IMR-90 (cell line): ENCODE measurements around the gene FRMD4B. TPM values are rescaled to one million over a fixed set of nuclear protein-coding genes. Genes with fewer than 3 reads are reported as not detected.

Source experiments
- ATAC-seq: fragments of 200-7000 bp; cut with Tn5 transposase; 2 replicates; pipeline ENCODE4 v1.9.1; 2020; ENCODE audit warnings: low read depth, mild to moderate bottlenecking, moderate library complexity
- BruUV-seq: library from RNA; stranded (reverse); fragments of 400-500 nt; replicated peaks from 2 replicates; lab custom pipeline; 2021; lab: Mats Ljungman, UMichigan
- CTCF ChIA-PET: fragments of 300-600 bp; formaldehyde crosslinking; extraction: SDS; loops from one replicate; lab custom pipeline; 2021; ENCODE audit warnings: antibody characterized with exemption; lab: Yijun Ruan, JAX
- POLR2A ChIA-PET: fragments of 300-600 bp; sonication (Branson Sonifier 250); formaldehyde crosslinking; loops from one replicate; lab custom pipeline; 2022; ENCODE audit warnings: antibody characterized with exemption; ENCODE audit not compliant: unreplicated experiment; lab: Charles Lee
- DNase-seq: peaks from one replicate; pipeline ENCODE4 v3.0.0; 2013
- H2AFZ ChIP-seq: replicated peaks from 2 replicates; pipeline ENCODE3; 2013; ENCODE audit warnings: low read length, mild to moderate bottlenecking; ENCODE audit not compliant: poor library complexity
- H2AK5ac ChIP-seq: 2 replicates; pipeline ENCODE4 v1.6.1; 2013; ENCODE audit warnings: low read depth, low read length, inconsistent platforms
- H2AK9ac ChIP-seq: replicated peaks from 2 replicates; pipeline ENCODE3; 2013; ENCODE audit warnings: mild to moderate bottlenecking, low read depth, low read length, moderate library complexity; ENCODE audit not compliant: poor library complexity
- H2BK120ac ChIP-seq: 2 replicates; pipeline ENCODE4 v1.6.1; 2013; ENCODE audit warnings: low read depth, low read length, inconsistent platforms
- H2BK15ac ChIP-seq: 3 replicates; pipeline ENCODE4 v1.6.1; 2013; ENCODE audit warnings: low read depth, low read length, inconsistent platforms
- H2BK20ac ChIP-seq: 2 replicates; pipeline ENCODE4 v1.6.1; 2013; ENCODE audit warnings: low read depth, mild to moderate bottlenecking, inconsistent platforms, low read length, moderate library complexity
- H2BK5ac ChIP-seq: 2 replicates; pipeline ENCODE4 v1.6.1; 2013; ENCODE audit warnings: mild to moderate bottlenecking, low read depth, low read length, inconsistent platforms; ENCODE audit not compliant: poor library complexity, severe bottlenecking
- H3K14ac ChIP-seq: replicated peaks from 2 replicates; pipeline ENCODE4 v1.6.1; 2013; ENCODE audit warnings: low read depth, low read length, inconsistent platforms
- H3K18ac ChIP-seq: 2 replicates; pipeline ENCODE4 v1.6.1; 2013; ENCODE audit warnings: low read depth, low read length, control low read depth
- H3K23ac ChIP-seq: 2 replicates; pipeline ENCODE4 v1.6.1; 2013; ENCODE audit warnings: low read depth, low read length, inconsistent platforms
- H3K27ac ChIP-seq: 2 replicates; pipeline ENCODE4 v1.5.1; 2013; ENCODE audit warnings: mild to moderate bottlenecking, control low read depth, low read length; ENCODE audit not compliant: insufficient read depth
- H3K27me3 ChIP-seq: 2 replicates; pipeline ENCODE4 v1.6.1; 2013; ENCODE audit warnings: low read length; ENCODE audit not compliant: control insufficient read depth, insufficient read depth
- H3K36me3 ChIP-seq: 2 replicates; pipeline ENCODE4 v1.6.1; 2013; ENCODE audit warnings: low read length, mixed read lengths; ENCODE audit not compliant: control insufficient read depth, insufficient read depth
- H3K4ac ChIP-seq: 2 replicates; pipeline ENCODE4 v1.6.1; 2013; ENCODE audit warnings: low read depth, low read length, inconsistent platforms
- H3K4me1 ChIP-seq: 2 replicates; pipeline ENCODE4 v1.6.1; 2013; ENCODE audit warnings: low read length, mixed read lengths; ENCODE audit not compliant: control insufficient read depth, insufficient read depth
- H3K4me2 ChIP-seq: 2 replicates; pipeline ENCODE4 v1.6.1; 2013; ENCODE audit warnings: low read depth, mild to moderate bottlenecking, control low read depth, low read length, moderate library complexity
- H3K4me3 ChIP-seq: 2 replicates; pipeline ENCODE4 v1.5.1; 2013; ENCODE audit warnings: low read depth, mild to moderate bottlenecking, control low read depth, low read length, moderate library complexity; ENCODE audit not compliant: insufficient read depth
- H3K56ac ChIP-seq: 2 replicates; pipeline ENCODE4 v1.6.1; 2013; ENCODE audit warnings: low read length, inconsistent platforms; ENCODE audit not compliant: insufficient read depth; ENCODE audit errors: extremely low read depth
- H3K79me1 ChIP-seq, 2 experiments: 2 replicates each; pipeline ENCODE4 v1.6.1; 2013; ENCODE audit warnings: low read length in 2 of 2, inconsistent platforms in 1 of 2, low read depth in 1 of 2
- H3K9ac ChIP-seq: 2 replicates; pipeline ENCODE4 v1.6.1; 2013; ENCODE audit warnings: low read depth, low read length, control low read depth
- H3K9me1 ChIP-seq: 2 replicates; pipeline ENCODE4 v1.6.1; 2013; ENCODE audit warnings: low read length, inconsistent platforms; ENCODE audit not compliant: insufficient read depth
- H3K9me3 ChIP-seq: 2 replicates; pipeline ENCODE4 v1.6.1; 2013; ENCODE audit warnings: low read length; ENCODE audit not compliant: control insufficient read depth, insufficient read depth
- H4K20me1 ChIP-seq: 2 replicates; pipeline ENCODE4 v1.6.1; 2013; ENCODE audit warnings: low read length, inconsistent platforms; ENCODE audit not compliant: insufficient read depth
- H4K5ac ChIP-seq: 2 replicates; pipeline ENCODE4 v1.6.1; 2013; ENCODE audit warnings: mild to moderate bottlenecking, low read depth, low read length, control low read depth
- H4K8ac ChIP-seq, 2 experiments: 2 replicates each; pipeline ENCODE4 v1.6.1; 2013; ENCODE audit warnings: low read depth in 2 of 2, low read length in 2 of 2, control low read depth in 1 of 2, inconsistent platforms in 1 of 2
- H4K91ac ChIP-seq: 2 replicates; pipeline ENCODE4 v1.6.1; 2013; ENCODE audit warnings: low read depth, low read length, inconsistent platforms; ENCODE audit not compliant: insufficient read depth
- MAFK ChIP-seq: IDR thresholded peaks from 2 replicates; pipeline ENCODE4 v1.6.1; 2012; ENCODE audit warnings: low read depth, low read length, improper control_type of control experiment
- MAZ ChIP-seq: IDR thresholded peaks from 2 replicates; pipeline ENCODE4 v1.6.1; 2012; ENCODE audit warnings: low read depth, mild to moderate bottlenecking, low read length, improper control_type of control experiment, moderate library complexity, borderline replicate concordance
- WGBS, 2 experiments: methylation state at CpG; one replicate each; pipeline versions ENCODE4 v1.1.5 to v1.1.7; 2013; ENCODE audit warnings: missing lambda C conversion rate in 2 of 2; ENCODE audit not compliant: insufficient read length in 1 of 2; ENCODE audit errors: extremely low coverage in 2 of 2; 5-methylcytosine and 5-hydroxymethylcytosine counted together
- dilution Hi-C: fragments of 300-500 bp; cut with HindIII; formaldehyde crosslinking; loops from one replicate; pipeline ENCODE4 v1.14.3; 2018; ENCODE audit warnings: low sequenced_read_pairs; ENCODE audit not compliant: unreplicated experiment
- in situ Hi-C: fragments of 300-500 bp; cut with MboI; formaldehyde crosslinking; loops from 3 replicates; pipeline ENCODE4 v1.14.3; 2019; ENCODE audit warnings: low sequenced_read_pairs, inconsistent platforms, mixed read lengths
- intact Hi-C: fragments of 100-400 bp; cut with micrococcal nuclease; formaldehyde crosslinking; loops from 2 replicates; pipeline ENCODE4 v1.10.0; 2022
- polyA plus RNA-seq, 3 experiments: library from polyadenylated mRNA; depleted of rRNA; stranded (reverse); fragments of >200 nt; gene quantifications; 2 replicates each; pipeline ENCODE4 v1.2.3, GENCODE V29; 2012; ENCODE audit warnings: low replicate concordance in 1 of 3
- total RNA-seq: library from RNA; depleted of rRNA; stranded (reverse); fragments of >200 nt; gene quantifications from 2 replicates; pipeline ENCODE4 v1.2.3, GENCODE V29; 2012
- TF ChIP-seq, protein P1 (sequence below): conservative IDR thresholded peaks from 2 replicates; pipeline ENCODE4 v1.5.1; 2012; ENCODE audit warnings: mild to moderate bottlenecking, low read depth, low read length, improper control_type of control experiment

The FRMD4B gene
- total and polyA plus RNA-seq, 2 of the 4 experiments (the other 2 are of a cell fraction), result 0.14 to 0.36 TPM

GRCh38 chr3:69376731-69377130 lies 9.2 kb downstream of the FRMD4B start:
- H2BK20ac ChIP-seq, result no peak overlapping the region

More at GRCh38 chr3:69376731-69377130, 9.2 kb downstream of the FRMD4B start:
- ChIA-PET CTCF (no interaction called here), POLR2A (no interaction called here)
- Histone ChIP-seq H3K56ac (no peak overlapping the region), H3K18ac (no peak overlapping the region), H3K4me2 (no peak overlapping the region), H3K36me3 (no peaks in the 10 kb centered on the region), H4K5ac (no peak overlapping the region), H3K9me1 (no peaks in the 10 kb centered on the region), H3K9me3 (no peaks in the 10 kb centered on the region), H4K8ac (no peak overlapping the region), H3K4me3 (no peak overlapping the region), H2BK5ac (no peak overlapping the region), H4K91ac (no peak overlapping the region), H2AK9ac (no peak overlapping the region), H3K4me1 (no peaks in the 10 kb centered on the region), H2AK5ac (no peak overlapping the region), H3K4ac (no peak overlapping the region), H2AFZ (no peak overlapping the region), H3K27me3 (no peaks in the 10 kb centered on the region; the same call in 1 of the 2 replicates), H2BK15ac (no peak overlapping the region), H3K79me1 (no peaks in the 10 kb centered on the region), H4K20me1 (no peaks in the 10 kb centered on the region), H3K23ac (no peak overlapping the region), H2BK120ac (no peak overlapping the region), H3K27ac (no peak overlapping the region), H3K9ac (no peak overlapping the region), H3K14ac (no peak overlapping the region)
- in situ Hi-C loops (no loop called here), dilution Hi-C loops (no loop called here), intact Hi-C loops (no loop called here)
- DNase-seq, result no peak
- TF ChIP-seq, protein P1, sequence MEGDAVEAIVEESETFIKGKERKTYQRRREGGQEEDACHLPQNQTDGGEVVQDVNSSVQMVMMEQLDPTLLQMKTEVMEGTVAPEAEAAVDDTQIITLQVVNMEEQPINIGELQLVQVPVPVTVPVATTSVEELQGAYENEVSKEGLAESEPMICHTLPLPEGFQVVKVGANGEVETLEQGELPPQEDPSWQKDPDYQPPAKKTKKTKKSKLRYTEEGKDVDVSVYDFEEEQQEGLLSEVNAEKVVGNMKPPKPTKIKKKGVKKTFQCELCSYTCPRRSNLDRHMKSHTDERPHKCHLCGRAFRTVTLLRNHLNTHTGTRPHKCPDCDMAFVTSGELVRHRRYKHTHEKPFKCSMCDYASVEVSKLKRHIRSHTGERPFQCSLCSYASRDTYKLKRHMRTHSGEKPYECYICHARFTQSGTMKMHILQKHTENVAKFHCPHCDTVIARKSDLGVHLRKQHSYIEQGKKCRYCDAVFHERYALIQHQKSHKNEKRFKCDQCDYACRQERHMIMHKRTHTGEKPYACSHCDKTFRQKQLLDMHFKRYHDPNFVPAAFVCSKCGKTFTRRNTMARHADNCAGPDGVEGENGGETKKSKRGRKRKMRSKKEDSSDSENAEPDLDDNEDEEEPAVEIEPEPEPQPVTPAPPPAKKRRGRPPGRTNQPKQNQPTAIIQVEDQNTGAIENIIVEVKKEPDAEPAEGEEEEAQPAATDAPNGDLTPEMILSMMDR, result no peak
- TF ChIP-seq MAZ (no peak), MAFK (no peak)
- no peak for ATAC-seq
- BruUV-seq, result no TSS peak
- WGBS, 2 experiments, result no CpG with 5 or more reads among the region's 2 CpGs
